Measurements from ENCODE around the gene PEA15.
A peak's percentile ranks its signal among the peaks of the same experiment; 100 is the strongest.

Gene PEA15

DNA sequence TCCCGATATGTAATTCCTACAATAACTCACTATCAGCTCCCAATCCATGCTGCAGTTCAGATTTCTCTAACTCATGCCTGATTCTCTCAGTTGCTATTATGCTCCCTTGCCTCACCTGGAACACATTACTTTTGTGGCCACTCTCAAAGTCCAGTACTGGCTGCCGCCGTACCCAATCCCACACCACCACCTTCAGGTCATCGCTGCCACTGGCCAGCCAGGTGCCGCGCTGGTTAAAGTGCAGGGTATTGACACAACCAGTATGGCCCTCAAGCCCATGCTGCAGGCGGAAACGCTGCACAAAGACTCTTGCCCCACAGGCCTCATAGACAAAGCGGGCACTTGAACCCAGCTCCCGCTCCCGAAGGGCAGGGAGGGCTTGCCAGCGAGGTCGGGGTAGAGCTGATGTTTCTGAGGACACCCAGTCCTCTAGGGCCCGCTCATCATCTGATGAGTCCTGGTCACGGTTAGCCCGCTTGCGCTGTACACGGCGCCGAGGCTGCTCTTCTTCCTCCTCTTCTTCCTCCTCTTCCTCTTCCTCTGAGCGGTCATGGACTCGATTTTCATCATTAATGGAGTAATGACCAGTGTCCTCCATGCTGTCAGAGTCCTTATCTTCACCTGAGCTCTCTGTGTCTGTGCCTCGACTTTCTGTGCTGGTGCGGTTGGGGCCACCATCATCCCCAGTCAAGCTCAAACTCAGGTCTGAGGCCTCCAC lies 34.6 kb downstream of the PEA15 start:
- DNase-seq (ENCODE audit: low spot score): no peak

DNA sequence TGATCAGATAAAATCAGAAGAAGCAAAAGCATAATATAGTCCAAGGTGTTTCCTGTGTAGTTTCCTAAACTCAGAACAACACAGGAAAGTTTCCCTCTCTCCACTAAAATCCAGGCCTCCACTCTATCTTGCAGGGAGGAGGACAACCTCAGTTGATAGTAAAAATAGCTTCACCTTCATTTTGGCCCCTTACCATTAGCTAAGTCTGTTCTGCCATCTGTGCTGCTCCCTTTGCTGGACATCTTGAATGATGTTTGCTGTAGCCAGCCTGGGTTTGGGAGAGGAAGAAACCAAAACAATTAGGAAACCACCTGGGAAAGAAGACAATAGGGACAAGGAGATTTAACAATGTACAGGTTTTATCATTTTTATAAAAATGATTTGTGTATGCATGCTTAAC lies 38.6 kb downstream of the PEA15 start:
- DNase-seq (ENCODE audit: low spot score): no peak

DNA sequence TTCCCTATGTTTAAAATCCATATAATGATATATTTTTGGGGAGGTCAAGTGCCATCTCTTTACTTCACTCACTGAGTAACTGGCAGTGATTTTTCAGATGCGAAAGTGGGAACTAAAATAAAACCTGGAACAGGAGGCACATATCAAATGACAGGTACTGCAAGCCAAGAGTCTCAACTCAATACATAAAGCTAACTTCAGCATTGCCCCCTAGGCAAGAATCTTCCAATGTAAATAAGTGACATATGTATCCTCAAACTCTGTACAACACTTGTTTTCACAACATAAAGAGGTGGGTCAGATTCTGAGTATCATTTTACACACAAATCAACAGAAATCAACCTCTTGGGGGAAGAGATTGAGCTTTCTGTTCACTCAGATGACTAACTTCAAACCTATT lies 39.0 kb downstream of the PEA15 start:
- DNase-seq (ENCODE audit: low spot score): no peak

DNA sequence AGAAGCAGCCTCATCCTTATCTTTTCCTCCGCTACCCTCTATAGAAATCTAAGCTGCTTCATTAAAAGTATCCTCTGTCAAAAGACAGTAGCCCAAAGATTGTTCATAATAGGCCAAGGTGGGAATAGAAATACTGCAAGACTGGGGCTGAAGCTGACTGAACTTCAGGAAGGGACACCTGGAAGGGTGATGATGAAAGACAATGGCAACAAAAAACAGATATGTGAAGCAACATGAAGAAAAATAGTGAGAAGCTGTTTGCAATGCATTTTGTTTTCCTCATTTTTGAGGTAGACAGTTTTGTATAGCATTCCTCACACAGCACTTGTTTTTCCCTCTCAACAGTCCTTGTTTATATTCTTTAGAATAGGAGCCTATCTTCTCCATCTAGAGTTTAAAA lies 40.2 kb downstream of the PEA15 start:
- DNase-seq (ENCODE audit: low spot score): no peak

DNA sequence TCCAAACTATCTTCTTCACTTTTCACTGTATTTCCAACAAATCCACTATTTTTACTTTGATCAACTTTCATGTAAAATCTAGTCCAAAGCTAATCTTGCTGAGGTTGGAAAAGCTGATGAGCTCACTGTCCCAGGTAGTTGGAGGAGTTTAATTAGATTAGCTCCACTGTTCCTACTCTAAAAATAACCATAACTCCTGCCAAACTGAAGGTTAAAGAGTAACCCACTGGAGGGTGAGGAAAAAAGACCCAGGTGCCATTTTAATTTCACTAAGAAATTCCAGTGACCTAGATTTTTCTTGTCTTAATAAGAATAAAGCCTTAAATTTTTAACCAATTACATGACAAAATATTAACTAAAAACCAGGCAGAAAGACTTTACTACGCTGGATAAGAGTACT lies 41.9 kb downstream of the PEA15 start:
- DNase-seq (ENCODE audit: low spot score): no peak

DNA sequence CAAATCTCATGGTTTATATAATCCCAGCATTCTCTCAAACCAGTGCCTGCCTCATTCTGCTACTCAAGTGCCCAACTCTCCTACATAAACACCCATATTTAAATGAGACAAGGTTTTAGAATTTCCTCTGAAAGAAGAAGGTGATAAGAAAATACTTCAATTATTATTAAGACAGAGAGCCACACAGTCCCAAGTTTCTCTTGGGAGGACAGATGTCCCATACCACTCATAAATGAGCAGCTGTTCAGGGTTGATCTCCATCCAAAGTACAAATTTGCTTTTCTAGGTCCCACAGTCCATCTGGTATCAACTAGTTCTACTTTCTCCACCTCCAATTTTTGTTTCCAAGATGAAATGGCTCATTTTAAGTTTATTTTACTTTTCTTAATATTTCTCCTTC lies 45.8 kb downstream of the PEA15 start:
- DNase-seq (ENCODE audit: low spot score): no peak

DNA sequence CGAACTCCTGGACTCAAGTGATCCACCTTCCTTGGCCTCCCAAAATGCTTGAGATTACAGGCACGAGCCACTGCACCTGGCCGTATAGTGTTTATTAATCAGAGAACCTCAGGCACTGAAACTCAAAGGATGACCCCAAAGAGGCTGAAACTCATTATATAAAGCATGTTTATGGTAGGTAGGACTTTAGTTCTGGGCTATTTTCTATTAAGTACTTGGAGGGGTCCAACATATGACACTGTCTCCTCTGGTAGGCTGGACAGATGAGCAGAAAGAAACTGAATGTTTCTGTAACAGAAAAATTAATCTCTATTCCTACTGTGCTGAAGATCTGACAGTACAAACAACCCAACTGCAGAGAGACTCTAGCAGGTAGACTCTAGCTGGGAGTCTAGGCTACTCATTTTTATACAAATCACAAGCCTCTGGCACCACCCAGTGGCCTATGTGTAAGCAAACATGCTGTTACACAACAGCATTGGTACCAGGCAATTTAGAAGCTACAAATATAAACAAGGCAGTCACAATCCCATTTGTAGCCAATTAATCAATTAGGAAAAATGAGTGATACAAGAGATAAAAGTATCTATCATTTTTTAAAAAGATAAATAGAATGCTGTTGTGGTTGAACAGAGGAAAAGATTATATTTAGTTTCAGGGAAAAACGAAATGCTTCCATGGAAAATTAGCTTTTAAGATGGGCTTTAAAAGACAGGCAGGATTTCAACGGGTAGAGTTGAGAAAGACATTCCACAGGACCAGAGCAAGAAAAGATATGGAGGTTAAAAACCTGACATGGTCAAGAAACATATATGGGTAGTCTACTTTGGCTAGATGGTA lies 46.7 kb downstream of the PEA15 start:
- DNase-seq (ENCODE audit: low spot score): peak; percentile 51

DNA sequence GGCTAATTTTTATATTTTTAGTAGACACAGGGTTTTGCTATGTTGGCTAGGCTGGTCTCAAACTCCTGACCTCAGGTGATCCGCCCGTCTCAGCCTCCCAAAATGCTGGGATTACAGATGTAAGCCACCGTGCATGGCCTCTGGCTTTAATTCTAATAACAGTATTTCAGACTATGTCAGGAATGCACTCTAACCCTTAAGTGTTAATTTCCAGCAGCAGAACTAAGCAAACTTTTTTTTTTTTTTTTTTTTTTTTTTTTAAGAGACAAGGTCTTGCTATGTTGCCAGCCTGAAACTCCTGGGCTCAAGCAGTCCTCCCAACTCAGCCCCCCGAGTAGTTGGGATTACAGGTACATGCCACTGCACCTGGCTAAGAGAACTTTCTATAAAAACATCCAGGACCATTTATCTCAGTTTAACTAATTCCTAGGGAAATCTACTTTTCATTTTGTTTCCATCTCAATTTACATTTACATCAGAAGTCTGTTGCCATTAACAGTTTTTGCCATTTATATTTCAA lies 50.7 kb downstream of the PEA15 start:
- no peak for DNase-seq (ENCODE audit: low spot score)

DNA sequence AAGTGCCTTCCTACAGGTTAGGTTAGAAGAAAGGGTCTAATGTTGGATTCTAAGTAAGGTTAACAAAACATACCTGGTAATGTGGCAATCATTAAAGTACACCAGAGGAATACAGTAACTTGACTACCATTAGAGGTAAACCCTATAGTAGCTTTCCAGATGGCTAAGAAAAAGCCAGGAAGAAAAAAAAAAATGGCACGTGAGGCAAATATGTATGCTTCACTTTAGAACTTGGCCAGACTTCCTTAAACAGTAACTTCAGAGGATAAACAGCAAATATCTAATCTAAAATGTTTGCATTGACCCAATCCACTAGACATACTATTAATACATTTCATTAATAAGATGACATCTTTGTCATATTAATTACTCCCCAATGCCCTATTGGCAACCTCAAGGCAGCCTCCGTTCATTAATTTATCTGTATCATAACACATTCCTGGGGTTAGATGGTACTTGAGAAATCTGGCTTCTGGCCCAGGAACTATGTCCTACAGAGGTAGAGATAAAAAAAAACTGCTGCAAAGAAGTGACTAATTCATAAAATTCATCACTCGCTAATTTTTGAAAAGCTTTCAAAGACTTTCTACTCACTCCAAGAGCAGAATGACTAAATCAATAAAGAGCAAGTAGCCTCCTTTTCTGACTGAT lies 51.3 kb downstream of the PEA15 start:
- no peak for DNase-seq (ENCODE audit: low spot score)

DNA sequence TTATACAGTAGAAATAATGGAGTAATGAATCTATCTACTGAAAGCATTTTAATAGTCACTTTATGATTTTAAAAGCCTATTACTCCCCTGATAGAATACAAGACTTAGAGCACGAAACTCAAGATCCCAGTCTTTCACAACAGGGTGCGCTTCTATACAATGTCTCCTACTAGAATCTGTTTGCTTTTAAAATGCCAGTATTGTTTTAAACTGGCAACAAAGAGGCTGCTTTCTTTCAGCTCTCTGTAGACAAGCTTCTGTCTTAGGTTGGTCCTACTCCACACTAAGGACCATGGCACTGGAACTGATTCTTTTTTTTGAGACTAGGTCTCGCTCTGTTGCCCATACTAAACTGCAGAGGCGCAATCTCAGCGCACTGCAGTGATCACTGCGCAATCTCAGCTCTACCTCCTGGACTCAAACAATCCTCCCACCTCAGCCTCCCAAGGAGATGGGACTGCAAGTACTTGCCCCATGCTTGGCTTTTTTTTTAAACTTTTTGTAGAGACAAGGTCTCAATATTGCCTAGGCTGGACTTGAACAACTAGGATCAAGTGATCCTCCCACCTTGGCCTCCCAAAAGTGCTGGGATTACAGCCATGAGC lies 52.3 kb downstream of the PEA15 start:
- no peak for DNase-seq (ENCODE audit: low spot score)

DNA sequence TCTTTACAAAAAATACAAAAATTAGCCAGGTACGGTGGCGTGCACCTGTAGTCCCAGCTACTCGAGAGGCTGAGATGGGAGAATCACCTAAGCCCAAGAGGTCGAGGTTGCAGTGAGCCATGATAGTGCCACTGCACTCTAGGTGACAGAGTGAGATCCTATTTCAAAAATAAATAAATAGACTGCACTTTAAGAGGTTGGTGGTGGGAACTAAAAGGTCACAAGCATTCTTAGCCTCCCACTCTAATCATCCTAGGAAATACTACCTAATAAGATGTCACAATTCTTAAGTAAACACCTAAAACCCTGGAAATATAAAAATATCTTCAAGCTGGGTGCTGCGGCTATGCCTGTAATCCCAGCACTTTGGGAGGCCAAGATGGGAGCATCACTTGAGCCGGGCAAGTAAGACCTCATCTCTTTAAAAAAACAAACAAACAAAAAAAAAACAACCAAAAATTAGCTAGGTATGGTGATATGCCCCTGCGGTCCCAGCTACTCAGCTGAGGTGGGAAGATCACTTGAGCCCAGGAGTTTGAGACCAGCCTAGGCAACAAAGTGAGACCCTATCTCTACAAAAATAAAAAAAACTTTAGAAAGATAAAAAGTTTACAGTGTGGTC lies 53.1 kb downstream of the PEA15 start:
- DNase-seq (ENCODE audit: low spot score): no peak

DNA sequence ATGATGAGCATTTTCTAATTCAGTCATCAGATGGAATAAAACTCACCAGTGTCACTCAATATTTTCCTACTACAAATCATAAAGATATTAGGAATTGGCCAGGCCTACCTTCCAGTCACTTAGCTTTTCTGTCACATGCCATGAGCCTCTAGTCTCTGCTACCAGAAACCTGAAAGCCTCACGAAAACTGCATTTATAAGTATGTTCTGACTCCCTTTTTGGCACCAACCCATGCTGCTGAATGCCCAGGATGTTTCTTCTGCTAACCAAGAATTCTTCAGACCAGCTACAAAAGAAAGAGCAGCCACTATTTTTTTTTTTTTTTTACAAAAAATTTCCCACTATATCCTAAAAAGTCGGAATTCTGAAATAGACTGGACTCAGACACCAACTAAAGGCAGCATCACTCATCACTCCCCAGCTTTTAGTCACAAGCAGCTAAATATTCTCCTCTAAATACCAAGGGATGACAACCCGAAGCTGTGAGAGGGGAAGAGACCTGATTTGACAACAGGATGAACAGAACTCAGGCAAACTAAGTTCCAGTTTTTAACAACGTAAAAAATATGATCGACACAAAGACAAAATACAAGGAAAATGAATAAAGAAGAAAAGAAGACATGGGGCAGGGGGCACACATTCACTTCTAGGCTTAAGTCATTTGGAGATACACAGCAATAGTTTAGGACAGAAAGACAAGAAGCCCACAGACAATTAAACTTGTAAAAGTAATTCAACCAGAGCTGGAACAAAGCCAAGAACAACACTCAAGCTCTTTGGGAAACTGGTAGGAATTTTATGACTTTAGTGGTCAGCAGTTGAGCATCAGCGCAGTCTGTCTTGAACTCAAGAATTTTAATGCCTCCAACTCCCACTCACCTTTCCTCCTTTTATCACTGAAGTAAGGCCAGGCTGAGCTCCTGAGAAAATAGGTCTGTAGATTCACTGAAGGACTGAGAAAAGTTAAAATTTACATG lies 55.5 kb downstream of the PEA15 start:
- DNase-seq (ENCODE audit: low spot score): no peak

DNA sequence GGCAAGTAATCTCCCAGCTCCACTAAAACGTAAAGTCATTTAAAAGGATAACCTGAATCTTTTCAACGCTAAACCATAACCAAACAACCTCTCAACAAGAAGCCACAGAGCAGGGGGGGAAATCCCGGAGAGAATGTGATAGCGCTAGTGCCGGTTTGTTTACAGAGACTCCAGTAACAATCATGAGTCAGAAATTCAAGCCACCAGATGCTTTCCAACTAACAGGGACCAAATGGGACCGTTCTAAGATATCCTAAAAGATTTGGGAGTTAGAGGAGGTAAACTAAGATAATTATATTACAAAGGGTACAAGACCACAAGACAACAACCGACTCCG lies 56.3 kb downstream of the PEA15 start:
- DNase-seq (ENCODE audit: low spot score): peak; percentile 72

DNA sequence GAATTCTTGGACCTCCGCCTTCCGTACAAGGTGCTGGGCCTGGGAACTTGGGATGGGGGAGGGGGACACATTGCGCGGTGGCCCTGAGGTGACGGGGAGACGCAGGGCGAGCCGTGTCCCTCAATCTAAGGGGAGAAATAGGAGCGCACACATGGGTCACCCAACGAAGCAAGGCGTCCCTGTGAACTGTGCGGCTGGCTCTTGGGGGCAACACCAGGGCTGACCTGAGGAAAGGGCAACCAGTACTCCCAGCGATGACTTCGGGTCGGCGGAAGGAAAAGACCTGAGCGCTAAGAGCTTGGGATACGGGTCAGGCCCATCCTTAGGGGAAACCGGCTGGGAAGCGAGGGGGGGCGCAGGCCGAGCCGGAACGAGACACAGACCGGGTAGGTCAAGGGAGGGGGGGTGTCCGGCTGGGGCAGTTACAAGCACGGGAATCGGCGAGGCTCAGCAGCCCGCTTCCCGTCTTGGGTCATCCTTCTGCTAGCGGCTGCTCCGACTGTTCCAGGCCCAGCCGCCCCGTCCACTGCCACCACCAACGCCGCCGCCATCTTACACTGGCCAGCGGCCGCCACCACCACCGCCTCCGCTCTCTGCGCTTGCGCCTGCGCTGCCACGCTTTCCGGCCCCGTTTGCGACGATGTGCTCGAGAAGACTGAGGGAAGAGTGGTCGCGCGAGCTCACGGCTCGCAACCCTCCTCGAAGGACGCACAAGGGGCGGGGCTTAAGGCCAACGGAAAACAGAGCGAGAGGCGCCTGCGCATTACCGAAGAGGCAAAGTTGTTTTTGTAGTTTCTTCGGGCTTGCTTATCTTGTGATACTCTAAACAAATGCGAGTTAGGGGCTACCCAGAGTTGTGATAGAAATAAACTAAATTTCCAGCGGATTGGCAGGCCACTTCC lies 57.0 kb downstream of the PEA15 start, which contains the start of gene DCAF8:
Gene DCAF8 (minus strand): TSS at position 657 of the 902 bp plus-strand sequence. CDS start 18,541 bp downstream, outside the sequence.
- DNase-seq (ENCODE audit: low spot score): peak; percentile 97

DNA sequence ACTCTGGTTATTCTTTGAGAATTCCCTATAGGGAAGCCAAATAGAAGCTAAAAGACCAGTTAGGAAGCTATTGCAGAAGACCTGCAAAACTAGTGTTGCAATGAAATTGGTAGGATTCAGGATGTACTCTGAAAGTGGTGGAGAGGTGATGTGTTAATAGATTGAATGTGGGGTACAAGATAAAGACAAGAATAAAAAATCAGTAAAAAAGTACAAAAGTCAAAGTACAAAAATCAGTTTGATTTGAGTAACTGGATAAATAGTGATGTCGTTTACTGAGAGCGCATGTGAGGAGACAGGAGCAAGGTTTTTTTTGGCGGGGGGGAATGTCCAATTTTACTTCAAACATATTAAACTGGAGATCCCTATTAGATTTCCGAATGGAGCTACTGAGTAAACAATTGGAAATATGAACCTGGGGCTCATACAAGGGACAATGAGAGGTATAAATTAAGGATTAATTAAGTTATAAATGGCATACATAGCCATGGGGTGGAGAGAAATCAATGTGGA lies 59.7 kb downstream of the PEA15 start:
- no peak for DNase-seq (ENCODE audit: low spot score)
